Ovary (tissue), 3 donors: ENCODE data around the gene SLC2A1.

Experiments
- CTCF ChIP-seq, 3 donors: fragments of 450-650 bp in 2 of 3; fragments of 200-600 bp in 1 of 3; IDR thresholded peaks; one replicate each; pipeline versions ENCODE4 v1.5.1 to v1.8.0; 2016 to 2022; ENCODE audit warnings: antibody characterized with exemption in 3 of 3, mild to moderate bottlenecking in 1 of 3
- EP300 ChIP-seq: sonication (generic); formaldehyde crosslinking; IDR thresholded peaks from one replicate; pipeline ENCODE4 v1.6.1; 2017; ENCODE audit warnings: antibody characterized with exemption
- POLR2A ChIP-seq: fragments of 450-650 bp; IDR thresholded peaks from one replicate; pipeline ENCODE4 v1.6.1; 2017; ENCODE audit warnings: antibody characterized with exemption, mild to moderate bottlenecking, moderate library complexity
- donor health status: DM: no; HTN: no; CAD: no.

- TF ChIP-seq CTCF (IDR thresholded peaks at IDR 0.05) (no peak), POLR2A (no peak), EP300 (no peak)
These were observed 20.6 kb downstream of the SLC2A1 start for GRCh38 chr1:42937836-42938644.
